HepG2 (cell line): ENCODE data around the gene TIAM1.

Experiments
- MYNN ChIP-seq: sonication (generic); formaldehyde crosslinking; IDR thresholded peaks from 2 replicates; pipeline ENCODE4 v1.4.0; 2020; ENCODE audit warnings: mild to moderate bottlenecking, low read depth, missing genetic modification reagents
- ONECUT2 ChIP-seq: sonication (generic); formaldehyde crosslinking; IDR thresholded peaks from 2 replicates; pipeline ENCODE4 v1.4.0; 2020; ENCODE audit warnings: missing genetic modification reagents
- PREB ChIP-seq: sonication (generic); formaldehyde crosslinking; IDR thresholded peaks from 2 replicates; pipeline ENCODE4 v1.4.0; 2020; ENCODE audit warnings: missing genetic modification reagents
- ZBTB40 ChIP-seq, 2 experiments: fragments of 450-650 bp in 1 of 2; sonication (generic) in 1 of 2; formaldehyde crosslinking in 1 of 2; IDR thresholded peaks; 2 replicates each; pipeline versions ENCODE4 v1.6.1 to v1.8.0; 2016 to 2022; ENCODE audit warnings: antibody characterized with exemption in 1 of 2, mild to moderate bottlenecking in 1 of 2, missing genetic modification reagents in 1 of 2
- ZBTB42 ChIP-seq: sonication (generic); formaldehyde crosslinking; IDR thresholded peaks from 2 replicates; pipeline ENCODE4 v1.5.0; 2020; ENCODE audit warnings: mild to moderate bottlenecking, missing genetic modification reagents
- ZNF143 ChIP-seq: sonication (generic); formaldehyde crosslinking; IDR thresholded peaks from 2 replicates; pipeline ENCODE4 v1.4.0; 2020; ENCODE audit warnings: missing genetic modification reagents
- ZNF263 ChIP-seq: sonication (generic); formaldehyde crosslinking; IDR thresholded peaks from 2 replicates; pipeline ENCODE4 v1.4.0; 2020; ENCODE audit warnings: missing genetic modification reagents
- ZNF530 ChIP-seq: sonication (generic); formaldehyde crosslinking; IDR thresholded peaks from 2 replicates; pipeline ENCODE4 v1.5.0; 2020; ENCODE audit warnings: low read depth, mild to moderate bottlenecking, missing genetic modification reagents
- ZNF724P ChIP-seq: sonication (generic); formaldehyde crosslinking; IDR thresholded peaks from 2 replicates; pipeline ENCODE4 v1.8.0; 2022; ENCODE audit warnings: missing genetic modification reagents, borderline replicate concordance
- TF ChIP-seq, protein P1 (sequence below): sonication (generic); formaldehyde crosslinking; IDR thresholded peaks from one replicate; pipeline ENCODE4 v1.5.1; 2020; ENCODE audit warnings: mild to moderate bottlenecking, missing genetic modification reagents; ENCODE audit errors: not compliant biosample characterization
- TF ChIP-seq, protein P2 (sequence below): sonication (generic); formaldehyde crosslinking; IDR thresholded peaks from 2 replicates; pipeline ENCODE4 v1.5.0; 2020; ENCODE audit warnings: mild to moderate bottlenecking, missing genetic modification reagents, moderate library complexity

DNA sequence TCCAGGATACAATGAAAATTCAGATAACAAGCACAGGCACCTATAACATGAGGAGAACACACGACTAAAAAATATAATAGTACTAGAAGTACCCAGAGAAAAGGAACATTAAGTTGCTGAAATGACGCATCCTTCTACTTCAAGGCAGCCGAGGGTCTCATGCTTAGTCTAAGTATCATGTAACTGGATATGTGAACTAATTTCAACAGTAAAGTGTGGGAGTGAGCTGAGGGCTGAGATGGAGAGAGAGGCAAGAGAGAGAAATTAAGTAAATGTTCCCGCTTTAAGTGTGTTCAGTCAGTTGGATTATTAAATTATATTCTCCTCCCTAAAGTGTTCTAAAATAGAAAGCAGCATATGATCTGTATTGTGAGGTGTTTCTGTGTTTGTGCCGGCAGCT is 153.5 kb downstream of the TIAM1 start:
- TF ChIP-seq, protein P1, sequence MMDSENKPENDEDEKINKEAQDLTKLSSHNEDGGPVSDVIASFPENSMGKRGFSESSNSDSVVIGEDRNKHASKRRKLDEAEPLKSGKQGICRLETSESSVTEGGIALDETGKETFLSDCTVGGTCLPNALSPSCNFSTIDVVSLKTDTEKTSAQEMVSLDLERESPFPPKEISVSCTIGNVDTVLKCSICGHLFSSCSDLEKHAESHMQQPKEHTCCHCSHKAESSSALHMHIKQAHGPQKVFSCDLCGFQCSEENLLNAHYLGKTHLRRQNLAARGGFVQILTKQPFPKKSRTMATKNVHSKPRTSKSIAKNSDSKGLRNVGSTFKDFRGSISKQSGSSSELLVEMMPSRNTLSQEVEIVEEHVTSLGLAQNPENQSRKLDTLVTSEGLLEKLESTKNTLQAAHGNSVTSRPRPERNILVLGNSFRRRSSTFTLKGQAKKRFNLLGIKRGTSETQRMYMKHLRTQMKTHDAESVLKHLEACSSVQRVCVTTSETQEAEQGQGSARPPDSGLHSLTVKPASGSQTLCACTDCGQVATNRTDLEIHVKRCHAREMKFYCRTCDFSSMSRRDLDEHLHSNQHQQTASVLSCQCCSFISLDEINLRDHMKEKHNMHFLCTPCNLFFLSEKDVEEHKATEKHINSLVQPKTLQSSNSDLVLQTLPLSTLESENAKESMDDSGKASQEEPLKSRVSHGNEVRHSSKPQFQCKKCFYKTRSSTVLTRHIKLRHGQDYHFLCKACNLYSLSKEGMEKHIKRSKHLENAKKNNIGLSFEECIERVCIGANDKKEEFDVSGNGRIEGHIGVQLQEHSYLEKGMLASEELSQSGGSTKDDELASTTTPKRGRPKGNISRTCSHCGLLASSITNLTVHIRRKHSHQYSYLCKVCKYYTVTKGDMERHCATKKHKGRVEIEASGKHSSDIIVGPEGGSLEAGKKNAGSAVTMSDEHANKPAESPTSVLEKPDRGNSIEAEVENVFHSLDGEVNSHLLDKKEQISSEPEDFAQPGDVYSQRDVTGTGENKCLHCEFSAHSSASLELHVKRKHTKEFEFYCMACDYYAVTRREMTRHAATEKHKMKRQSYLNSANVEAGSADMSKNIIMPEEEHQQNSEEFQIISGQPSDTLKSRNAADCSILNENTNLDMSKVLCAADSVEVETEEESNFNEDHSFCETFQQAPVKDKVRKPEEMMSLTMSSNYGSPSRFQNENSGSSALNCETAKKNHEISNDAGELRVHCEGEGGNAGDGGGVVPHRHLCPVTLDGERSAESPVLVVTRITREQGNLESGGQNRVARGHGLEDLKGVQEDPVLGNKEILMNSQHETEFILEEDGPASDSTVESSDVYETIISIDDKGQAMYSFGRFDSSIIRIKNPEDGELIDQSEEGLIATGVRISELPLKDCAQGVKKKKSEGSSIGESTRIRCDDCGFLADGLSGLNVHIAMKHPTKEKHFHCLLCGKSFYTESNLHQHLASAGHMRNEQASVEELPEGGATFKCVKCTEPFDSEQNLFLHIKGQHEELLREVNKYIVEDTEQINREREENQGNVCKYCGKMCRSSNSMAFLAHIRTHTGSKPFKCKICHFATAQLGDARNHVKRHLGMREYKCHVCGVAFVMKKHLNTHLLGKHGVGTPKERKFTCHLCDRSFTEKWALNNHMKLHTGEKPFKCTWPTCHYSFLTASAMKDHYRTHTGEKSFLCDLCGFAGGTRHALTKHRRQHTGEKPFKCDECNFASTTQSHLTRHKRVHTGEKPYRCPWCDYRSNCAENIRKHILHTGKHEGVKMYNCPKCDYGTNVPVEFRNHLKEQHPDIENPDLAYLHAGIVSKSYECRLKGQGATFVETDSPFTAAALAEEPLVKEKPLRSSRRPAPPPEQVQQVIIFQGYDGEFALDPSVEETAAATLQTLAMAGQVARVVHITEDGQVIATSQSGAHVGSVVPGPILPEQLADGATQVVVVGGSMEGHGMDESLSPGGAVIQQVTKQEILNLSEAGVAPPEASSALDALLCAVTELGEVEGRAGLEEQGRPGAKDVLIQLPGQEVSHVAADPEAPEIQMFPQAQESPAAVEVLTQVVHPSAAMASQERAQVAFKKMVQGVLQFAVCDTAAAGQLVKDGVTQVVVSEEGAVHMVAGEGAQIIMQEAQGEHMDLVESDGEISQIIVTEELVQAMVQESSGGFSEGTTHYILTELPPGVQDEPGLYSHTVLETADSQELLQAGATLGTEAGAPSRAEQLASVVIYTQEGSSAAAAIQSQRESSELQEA, result no peak
- TF ChIP-seq, protein P2, sequence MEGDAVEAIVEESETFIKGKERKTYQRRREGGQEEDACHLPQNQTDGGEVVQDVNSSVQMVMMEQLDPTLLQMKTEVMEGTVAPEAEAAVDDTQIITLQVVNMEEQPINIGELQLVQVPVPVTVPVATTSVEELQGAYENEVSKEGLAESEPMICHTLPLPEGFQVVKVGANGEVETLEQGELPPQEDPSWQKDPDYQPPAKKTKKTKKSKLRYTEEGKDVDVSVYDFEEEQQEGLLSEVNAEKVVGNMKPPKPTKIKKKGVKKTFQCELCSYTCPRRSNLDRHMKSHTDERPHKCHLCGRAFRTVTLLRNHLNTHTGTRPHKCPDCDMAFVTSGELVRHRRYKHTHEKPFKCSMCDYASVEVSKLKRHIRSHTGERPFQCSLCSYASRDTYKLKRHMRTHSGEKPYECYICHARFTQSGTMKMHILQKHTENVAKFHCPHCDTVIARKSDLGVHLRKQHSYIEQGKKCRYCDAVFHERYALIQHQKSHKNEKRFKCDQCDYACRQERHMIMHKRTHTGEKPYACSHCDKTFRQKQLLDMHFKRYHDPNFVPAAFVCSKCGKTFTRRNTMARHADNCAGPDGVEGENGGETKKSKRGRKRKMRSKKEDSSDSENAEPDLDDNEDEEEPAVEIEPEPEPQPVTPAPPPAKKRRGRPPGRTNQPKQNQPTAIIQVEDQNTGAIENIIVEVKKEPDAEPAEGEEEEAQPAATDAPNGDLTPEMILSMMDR (CRISPR knock-in tag), result no peak
- no peak for TF ChIP-seq ZBTB40 (IDR thresholded peaks at IDR 0.05)
- no peak for TF ChIP-seq ZBTB40 (CRISPR knock-in tag; IDR thresholded peaks at IDR 0.05)
- TF ChIP-seq PREB (CRISPR knock-in tag), result no peak
- no peak for TF ChIP-seq ZNF724P (CRISPR knock-in tag)
- no peak for TF ChIP-seq ONECUT2 (CRISPR knock-in tag)
- TF ChIP-seq MYNN, result no peak
- TF ChIP-seq ZBTB42 (CRISPR knock-in tag), result no peak
- TF ChIP-seq ZNF143, result no peak
- TF ChIP-seq ZNF530 (CRISPR knock-in tag), result no peak
- TF ChIP-seq ZNF263 (CRISPR knock-in tag), result no peak
